Measurements from ENCODE around the gene LATS1. TPM values are rescaled to one million over a fixed set of nuclear protein-coding genes. Genes with fewer than 3 reads are reported as not detected.

The LATS1 gene
- total RNA-seq, 4 donors from 2014 or later, result 21.0 to 25.8 (median 24.3) TPM

- peaks cover 0 to 71% (median 0%) of the 10 kb centered on the region in 3 donors for H3K36me3 ChIP-seq
- H3K4me1 ChIP-seq, result peaks cover 0 to 2% (median 0%) of the 10 kb centered on the region in 4 donors
- 82 to 85% methylated on average over 3 of the region's 3 CpGs for WGBS, 2 donors
- no peak for TF ChIP-seq CTCF (IDR thresholded peaks at IDR 0.05)
- no peak for TF ChIP-seq EP300 (IDR thresholded peaks at IDR 0.05)
- TF ChIP-seq POLR2A (IDR thresholded peaks at IDR 0.05), result no peak
- no peak overlapping the region for H3K27ac ChIP-seq
- H3K27me3 ChIP-seq, result no peaks in the 10 kb centered on the region
- no peak overlapping the region for H3K4me3 ChIP-seq
- DNase-seq (ENCODE audit: low spot score in 2 of 2), result no peak
- H3K9me3 ChIP-seq, result no peaks in the 10 kb centered on the region
Observed at GRCh38 chr6:149725785-149726184, 7.9 kb upstream of the LATS1 start.

- Histone ChIP-seq H3K27me3 (no peaks in the 10 kb centered on the region), H3K4me1 (peaks cover 0 to 3% (median under 1%) of the 10 kb centered on the region in 4 donors), H3K9me3 (no peaks in the 10 kb centered on the region), H3K27ac (peak overlapping the region in 1 of 4 donors; percentile 42), H3K36me3 (peaks cover 0 to 53% (median 0%) of the 10 kb centered on the region in 3 donors), H3K4me3 (no peak overlapping the region)
- 49% methylated on average over 10 of the region's 10 CpGs for WGBS, 2 donors
- DNase-seq (ENCODE audit: low spot score in 2 of 2), result peak in 1 of 2 donors; percentile 60
- TF ChIP-seq POLR2A (IDR thresholded peaks at IDR 0.05), result no peak
- TF ChIP-seq CTCF (IDR thresholded peaks at IDR 0.05), result peak; percentile 43 to 68 (median 52)
- TF ChIP-seq EP300 (IDR thresholded peaks at IDR 0.05), result peak in 1 of 2 donors; percentile 7
Observed at GRCh38 chr6:149723771-149724417, 6.0 kb upstream of the LATS1 start.

DNA sequence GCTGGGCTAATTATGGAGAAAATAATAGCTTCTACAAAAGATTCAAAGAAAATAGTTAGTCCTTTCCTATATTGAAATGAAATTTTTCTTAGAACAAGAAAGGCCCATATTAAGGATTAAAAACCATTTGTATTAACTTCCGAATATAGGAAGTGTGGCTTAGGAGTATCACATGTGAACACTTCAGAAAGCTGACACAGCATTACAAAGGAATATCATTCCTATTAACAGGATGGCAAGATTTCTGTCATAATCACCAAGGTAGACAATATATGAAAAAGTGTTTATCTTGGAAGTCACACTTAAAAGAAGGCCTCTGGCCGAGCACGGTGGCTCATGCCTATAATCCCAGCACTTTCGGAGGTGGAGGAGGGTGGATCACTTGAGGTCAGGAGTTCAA is 5.4 kb upstream of the LATS1 start:
- Histone ChIP-seq H3K27ac (peak overlapping the region in 1 of 4 donors; percentile 42), H3K4me3 (no peak overlapping the region), H3K36me3 (peaks cover 0 to 47% (median 0%) of the 10 kb centered on the region in 3 donors), H3K9me3 (no peaks in the 10 kb centered on the region), H3K27me3 (no peaks in the 10 kb centered on the region), H3K4me1 (peaks cover 0 to 8% (median 2%) of the 10 kb centered on the region in 4 donors)
- no peak for DNase-seq (ENCODE audit: low spot score in 2 of 2)
- no peak for TF ChIP-seq CTCF (IDR thresholded peaks at IDR 0.05)
- TF ChIP-seq EP300 (IDR thresholded peaks at IDR 0.05), result no peak
- WGBS, 2 donors, result 87 to 93% methylated on average over 4 of the region's 4 CpGs

DNA sequence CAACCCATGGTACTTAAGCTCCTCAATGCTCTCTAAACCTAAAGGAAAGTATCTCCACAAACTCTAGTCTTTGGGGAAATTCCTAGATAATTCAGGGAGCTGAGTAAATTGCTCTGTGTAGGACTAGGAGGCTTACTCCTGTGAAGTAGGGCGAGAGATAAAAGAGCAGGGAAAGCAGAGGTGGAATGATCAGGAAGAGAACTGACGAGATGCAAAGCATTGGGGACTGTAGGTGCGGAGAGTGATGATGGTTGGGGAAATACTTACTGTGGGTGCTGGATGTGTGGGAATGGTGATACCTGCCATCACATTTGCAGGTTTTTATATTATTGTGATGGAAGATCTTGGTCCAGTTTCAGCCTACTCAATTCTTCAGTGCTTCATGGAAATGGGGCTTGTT is 1.6 kb upstream of the LATS1 start:
- no peak overlapping the region for H3K27ac ChIP-seq
- H3K4me1 ChIP-seq, result peaks cover 3 to 34% (median 12%) of the 10 kb centered on the region in 4 donors
- no peak for TF ChIP-seq POLR2A (IDR thresholded peaks at IDR 0.05)
- TF ChIP-seq CTCF (IDR thresholded peaks at IDR 0.05), result no peak
- TF ChIP-seq EP300 (IDR thresholded peaks at IDR 0.05), result no peak
- WGBS, 2 donors, result 96 to 98% methylated on average over 3 of the region's 3 CpGs
- H3K27me3 ChIP-seq, result no peaks in the 10 kb centered on the region
- H3K9me3 ChIP-seq, result no peaks in the 10 kb centered on the region
- H3K36me3 ChIP-seq, result peaks cover 0 to 11% (median 0%) of the 10 kb centered on the region in 3 donors
- H3K4me3 ChIP-seq, result no peak overlapping the region
- no peak for DNase-seq (ENCODE audit: low spot score in 2 of 2)

GRCh38 chr6:149717255-149717587 is 680 bp downstream of the LATS1 start:
- no peak for TF ChIP-seq CTCF (IDR thresholded peaks at IDR 0.05)
- TF ChIP-seq EP300 (IDR thresholded peaks at IDR 0.05), result no peak
- no peak for TF ChIP-seq POLR2A (IDR thresholded peaks at IDR 0.05)
- no peak for DNase-seq (ENCODE audit: low spot score in 2 of 2)
- Histone ChIP-seq H3K9me3 (no peaks in the 10 kb centered on the region), H3K27ac (peak overlapping the region; percentile 93 to 100 (median 98)), H3K4me3 (peak overlapping the region; percentile 70 to 99 (median 98)), H3K4me1 (peaks cover 3 to 51% (median 12%) of the 10 kb centered on the region in 4 donors), H3K27me3 (no peaks in the 10 kb centered on the region), H3K36me3 (peaks cover 0 to 6% (median 0%) of the 10 kb centered on the region in 3 donors)
- WGBS, 2 donors, result 0% methylated on average over 8 to 9 of the region's 9 CpGs
